WTC11 (cell line): Measurements from ENCODE around the gene RASL10A. TPM values are rescaled to one million over a fixed set of nuclear protein-coding genes. Genes with fewer than 3 reads are reported as not detected.

Experiments
- CREM ChIP-seq: sonication (generic); formaldehyde crosslinking; IDR thresholded peaks from 2 replicates; pipeline ENCODE4 v1.8.1; 2022; ENCODE audit warnings: mild to moderate bottlenecking, missing genetic modification reagents, moderate library complexity
- FOXJ3 ChIP-seq: sonication (generic); formaldehyde crosslinking; IDR thresholded peaks from 2 replicates; pipeline ENCODE4 v1.9.0; 2021; ENCODE audit warnings: missing genetic modification reagents, mild to moderate bottlenecking, borderline replicate concordance
- FOXP1 ChIP-seq: sonication (generic); formaldehyde crosslinking; IDR thresholded peaks from 2 replicates; pipeline ENCODE4 v1.8.0; 2022; ENCODE audit warnings: missing genetic modification reagents, mild to moderate bottlenecking, moderate library complexity, borderline replicate concordance
- FOXP4 ChIP-seq: sonication (generic); formaldehyde crosslinking; IDR thresholded peaks from 2 replicates; pipeline ENCODE4 v1.8.0; 2022; ENCODE audit warnings: mild to moderate bottlenecking, missing genetic modification reagents
- HMGA2 ChIP-seq: fragments of 250-450 bp; sonication (Bioruptor Pico); IDR thresholded peaks from 2 replicates; pipeline ENCODE4 v1.4.0; 2021; ENCODE audit warnings: mild to moderate bottlenecking, moderate library complexity
- KAT7 ChIP-seq: sonication (generic); formaldehyde crosslinking; IDR thresholded peaks from 2 replicates; pipeline ENCODE4 v1.8.1; 2023; ENCODE audit warnings: missing genetic modification reagents, mild to moderate bottlenecking, borderline replicate concordance
- MXD4 ChIP-seq: fragments of 250-450 bp; sonication (Bioruptor Pico); IDR thresholded peaks from 2 replicates; pipeline ENCODE4 v1.8.0; 2021; ENCODE audit warnings: mild to moderate bottlenecking, moderate library complexity, borderline replicate concordance
- MYBL2 ChIP-seq: sonication (generic); formaldehyde crosslinking; IDR thresholded peaks from 2 replicates; pipeline ENCODE4 v1.8.1; 2023; ENCODE audit warnings: mild to moderate bottlenecking, moderate library complexity, missing genetic modification reagents
- NR2C2 ChIP-seq: sonication (generic); formaldehyde crosslinking; IDR thresholded peaks from 2 replicates; pipeline ENCODE4 v1.8.0; 2022; ENCODE audit warnings: mild to moderate bottlenecking, missing genetic modification reagents
- PRRX2 ChIP-seq: fragments of 250-450 bp; sonication (Bioruptor Pico); IDR thresholded peaks from 2 replicates; pipeline ENCODE4 v1.8.0; 2021; ENCODE audit warnings: mild to moderate bottlenecking
- TCF7 ChIP-seq: sonication (generic); formaldehyde crosslinking; IDR thresholded peaks from 2 replicates; pipeline ENCODE4 v1.8.0; 2022; ENCODE audit warnings: mild to moderate bottlenecking, low read depth, missing genetic modification reagents, moderate library complexity
- TEAD1 ChIP-seq: sonication (generic); formaldehyde crosslinking; IDR thresholded peaks from 2 replicates; pipeline ENCODE4 v1.8.0; 2022; ENCODE audit warnings: mild to moderate bottlenecking, missing genetic modification reagents
- USF2 ChIP-seq: sonication (generic); formaldehyde crosslinking; IDR thresholded peaks from 2 replicates; pipeline ENCODE4 v1.8.1; 2023; ENCODE audit warnings: mild to moderate bottlenecking, missing genetic modification reagents, moderate library complexity
- ZNF232 ChIP-seq: sonication (generic); formaldehyde crosslinking; IDR thresholded peaks from 2 replicates; pipeline ENCODE4 v1.8.0; 2022; ENCODE audit warnings: mild to moderate bottlenecking, missing genetic modification reagents
- ZNF416 ChIP-seq: fragments of 250-450 bp; sonication (Bioruptor Pico); IDR thresholded peaks from 2 replicates; pipeline ENCODE4 v1.9.0; 2021; ENCODE audit warnings: mild to moderate bottlenecking, inconsistent platforms
- ZNF423 ChIP-seq: fragments of 250-450 bp; sonication (Bioruptor Pico); IDR thresholded peaks from 2 replicates; pipeline ENCODE4 v2.1.2; 2022; ENCODE audit warnings: mild to moderate bottlenecking, moderate library complexity
- total RNA-seq: library from RNA; stranded (reverse); gene quantifications from 3 replicates; pipeline ENCODE4 v1.2.3, GENCODE V29; 2021
- TF ChIP-seq, protein P1 (sequence below): sonication (generic); formaldehyde crosslinking; IDR thresholded peaks from 2 replicates; pipeline ENCODE4 v1.8.1; 2022; ENCODE audit warnings: mild to moderate bottlenecking, missing genetic modification reagents, moderate library complexity, borderline replicate concordance
- TF ChIP-seq, protein P2 (sequence below): sonication (generic); formaldehyde crosslinking; IDR thresholded peaks from 2 replicates; pipeline ENCODE4 v1.8.0; 2022; ENCODE audit warnings: mild to moderate bottlenecking, missing genetic modification reagents
- TF ChIP-seq, protein P3 (sequence below): sonication (generic); formaldehyde crosslinking; IDR thresholded peaks from 2 replicates; pipeline ENCODE4 v1.8.0; 2022; ENCODE audit warnings: missing genetic modification reagents
- TF ChIP-seq, protein P4 (sequence below): sonication (generic); formaldehyde crosslinking; IDR thresholded peaks from 2 replicates; pipeline ENCODE4 v1.8.0; 2022; ENCODE audit warnings: mild to moderate bottlenecking, missing genetic modification reagents
- TF ChIP-seq, protein P5 (sequence below): sonication (generic); formaldehyde crosslinking; IDR thresholded peaks from 2 replicates; pipeline ENCODE4 v1.8.1; 2023; ENCODE audit warnings: mild to moderate bottlenecking, missing genetic modification reagents, borderline replicate concordance
- TF ChIP-seq, protein P6 (sequence below): sonication (generic); formaldehyde crosslinking; IDR thresholded peaks from 2 replicates; pipeline ENCODE4 v1.8.0; 2023; ENCODE audit warnings: mild to moderate bottlenecking, missing genetic modification reagents

RASL10A gene
- total RNA-seq, 1 experiment from 2014 or later = 1.6 TPM

DNA sequence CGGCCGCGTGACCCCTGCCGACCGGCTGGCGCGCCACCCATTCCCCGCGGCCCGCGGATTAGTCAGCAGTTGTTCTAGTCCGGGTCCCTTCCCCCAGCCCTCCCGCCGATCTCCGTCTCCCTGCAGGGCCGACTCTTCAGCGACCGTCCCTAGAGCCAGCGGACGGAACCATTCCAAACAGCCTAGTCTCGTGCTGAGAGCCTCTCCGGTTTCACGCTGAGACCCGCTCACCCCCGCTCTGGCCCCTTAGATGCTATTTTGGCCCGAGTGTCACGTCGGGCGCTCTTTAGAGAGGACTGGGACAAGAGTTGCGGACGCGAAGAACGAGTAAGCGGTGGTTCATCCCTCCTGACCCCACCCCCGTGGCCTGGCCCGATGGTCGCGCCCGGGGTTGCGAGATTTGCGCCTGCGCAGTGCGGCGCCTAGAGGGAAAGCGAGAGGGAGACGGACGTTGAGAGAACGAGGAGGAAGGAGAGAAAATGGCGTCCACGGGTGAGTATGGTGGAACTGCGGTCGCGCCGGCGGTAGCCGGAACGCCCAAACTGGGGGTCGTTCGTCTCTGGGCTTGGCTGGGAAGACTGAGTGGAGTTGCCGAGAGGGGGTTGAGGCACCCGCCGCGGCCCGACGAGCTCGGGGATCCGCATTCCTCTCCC is 47.5 kb downstream of the RASL10A start, which contains the start of the genes EWSR1 and RHBDD3 (continued):
- TF ChIP-seq TEAD1 (CRISPR knock-in tag) (0 out of 2 replicates have a peak, but pooled peaks have one; percentile 1), PRRX2 (CRISPR knock-in tag) (no peak), HMGA2 (CRISPR knock-in tag) (peak; percentile 18; the same call in 1 of the 2 replicates), MYBL2 (CRISPR knock-in tag) (0 out of 2 replicates have a peak, but pooled peaks have one; percentile 18), KAT7 (CRISPR knock-in tag) (no peak), NR2C2 (CRISPR knock-in tag) (no peak), FOXP4 (CRISPR knock-in tag) (peak; percentile 20; the same call in 1 of the 2 replicates), ZNF232 (CRISPR knock-in tag) (peak; percentile 80; the same call in 1 of the 2 replicates), ZNF423 (CRISPR knock-in tag) (peak; percentile 20; the same call in 1 of the 2 replicates), TCF7 (no peak), FOXJ3 (no peak), MXD4 (no peak), CREM (no peak), FOXP1 (CRISPR knock-in tag) (no peak), ZNF416 (CRISPR knock-in tag) (peak; percentile 78; the same call in 1 of the 2 replicates), USF2 (CRISPR knock-in tag) (peak; percentile 1; the same call in 1 of the 2 replicates)
- TF ChIP-seq, protein P1, sequence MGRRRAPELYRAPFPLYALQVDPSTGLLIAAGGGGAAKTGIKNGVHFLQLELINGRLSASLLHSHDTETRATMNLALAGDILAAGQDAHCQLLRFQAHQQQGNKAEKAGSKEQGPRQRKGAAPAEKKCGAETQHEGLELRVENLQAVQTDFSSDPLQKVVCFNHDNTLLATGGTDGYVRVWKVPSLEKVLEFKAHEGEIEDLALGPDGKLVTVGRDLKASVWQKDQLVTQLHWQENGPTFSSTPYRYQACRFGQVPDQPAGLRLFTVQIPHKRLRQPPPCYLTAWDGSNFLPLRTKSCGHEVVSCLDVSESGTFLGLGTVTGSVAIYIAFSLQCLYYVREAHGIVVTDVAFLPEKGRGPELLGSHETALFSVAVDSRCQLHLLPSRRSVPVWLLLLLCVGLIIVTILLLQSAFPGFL (CRISPR knock-in tag) = no peak
- TF ChIP-seq, protein P2, sequence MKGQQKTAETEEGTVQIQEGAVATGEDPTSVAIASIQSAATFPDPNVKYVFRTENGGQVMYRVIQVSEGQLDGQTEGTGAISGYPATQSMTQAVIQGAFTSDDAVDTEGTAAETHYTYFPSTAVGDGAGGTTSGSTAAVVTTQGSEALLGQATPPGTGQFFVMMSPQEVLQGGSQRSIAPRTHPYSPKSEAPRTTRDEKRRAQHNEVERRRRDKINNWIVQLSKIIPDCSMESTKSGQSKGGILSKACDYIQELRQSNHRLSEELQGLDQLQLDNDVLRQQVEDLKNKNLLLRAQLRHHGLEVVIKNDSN (CRISPR knock-in tag) = peak; percentile 24
- TF ChIP-seq, protein P3, sequence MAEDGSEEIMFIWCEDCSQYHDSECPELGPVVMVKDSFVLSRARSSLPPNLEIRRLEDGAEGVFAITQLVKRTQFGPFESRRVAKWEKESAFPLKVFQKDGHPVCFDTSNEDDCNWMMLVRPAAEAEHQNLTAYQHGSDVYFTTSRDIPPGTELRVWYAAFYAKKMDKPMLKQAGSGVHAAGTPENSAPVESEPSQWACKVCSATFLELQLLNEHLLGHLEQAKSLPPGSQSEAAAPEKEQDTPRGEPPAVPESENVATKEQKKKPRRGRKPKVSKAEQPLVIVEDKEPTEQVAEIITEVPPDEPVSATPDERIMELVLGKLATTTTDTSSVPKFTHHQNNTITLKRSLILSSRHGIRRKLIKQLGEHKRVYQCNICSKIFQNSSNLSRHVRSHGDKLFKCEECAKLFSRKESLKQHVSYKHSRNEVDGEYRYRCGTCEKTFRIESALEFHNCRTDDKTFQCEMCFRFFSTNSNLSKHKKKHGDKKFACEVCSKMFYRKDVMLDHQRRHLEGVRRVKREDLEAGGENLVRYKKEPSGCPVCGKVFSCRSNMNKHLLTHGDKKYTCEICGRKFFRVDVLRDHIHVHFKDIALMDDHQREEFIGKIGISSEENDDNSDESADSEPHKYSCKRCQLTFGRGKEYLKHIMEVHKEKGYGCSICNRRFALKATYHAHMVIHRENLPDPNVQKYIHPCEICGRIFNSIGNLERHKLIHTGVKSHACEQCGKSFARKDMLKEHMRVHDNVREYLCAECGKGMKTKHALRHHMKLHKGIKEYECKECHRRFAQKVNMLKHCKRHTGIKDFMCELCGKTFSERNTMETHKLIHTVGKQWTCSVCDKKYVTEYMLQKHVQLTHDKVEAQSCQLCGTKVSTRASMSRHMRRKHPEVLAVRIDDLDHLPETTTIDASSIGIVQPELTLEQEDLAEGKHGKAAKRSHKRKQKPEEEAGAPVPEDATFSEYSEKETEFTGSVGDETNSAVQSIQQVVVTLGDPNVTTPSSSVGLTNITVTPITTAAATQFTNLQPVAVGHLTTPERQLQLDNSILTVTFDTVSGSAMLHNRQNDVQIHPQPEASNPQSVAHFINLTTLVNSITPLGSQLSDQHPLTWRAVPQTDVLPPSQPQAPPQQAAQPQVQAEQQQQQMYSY (CRISPR knock-in tag) = no peak; the same call in 1 of the 2 replicates
- TF ChIP-seq, protein P4, sequence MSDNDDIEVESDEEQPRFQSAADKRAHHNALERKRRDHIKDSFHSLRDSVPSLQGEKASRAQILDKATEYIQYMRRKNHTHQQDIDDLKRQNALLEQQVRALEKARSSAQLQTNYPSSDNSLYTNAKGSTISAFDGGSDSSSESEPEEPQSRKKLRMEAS (CRISPR knock-in tag) = peak; percentile 68
- TF ChIP-seq, protein P5, sequence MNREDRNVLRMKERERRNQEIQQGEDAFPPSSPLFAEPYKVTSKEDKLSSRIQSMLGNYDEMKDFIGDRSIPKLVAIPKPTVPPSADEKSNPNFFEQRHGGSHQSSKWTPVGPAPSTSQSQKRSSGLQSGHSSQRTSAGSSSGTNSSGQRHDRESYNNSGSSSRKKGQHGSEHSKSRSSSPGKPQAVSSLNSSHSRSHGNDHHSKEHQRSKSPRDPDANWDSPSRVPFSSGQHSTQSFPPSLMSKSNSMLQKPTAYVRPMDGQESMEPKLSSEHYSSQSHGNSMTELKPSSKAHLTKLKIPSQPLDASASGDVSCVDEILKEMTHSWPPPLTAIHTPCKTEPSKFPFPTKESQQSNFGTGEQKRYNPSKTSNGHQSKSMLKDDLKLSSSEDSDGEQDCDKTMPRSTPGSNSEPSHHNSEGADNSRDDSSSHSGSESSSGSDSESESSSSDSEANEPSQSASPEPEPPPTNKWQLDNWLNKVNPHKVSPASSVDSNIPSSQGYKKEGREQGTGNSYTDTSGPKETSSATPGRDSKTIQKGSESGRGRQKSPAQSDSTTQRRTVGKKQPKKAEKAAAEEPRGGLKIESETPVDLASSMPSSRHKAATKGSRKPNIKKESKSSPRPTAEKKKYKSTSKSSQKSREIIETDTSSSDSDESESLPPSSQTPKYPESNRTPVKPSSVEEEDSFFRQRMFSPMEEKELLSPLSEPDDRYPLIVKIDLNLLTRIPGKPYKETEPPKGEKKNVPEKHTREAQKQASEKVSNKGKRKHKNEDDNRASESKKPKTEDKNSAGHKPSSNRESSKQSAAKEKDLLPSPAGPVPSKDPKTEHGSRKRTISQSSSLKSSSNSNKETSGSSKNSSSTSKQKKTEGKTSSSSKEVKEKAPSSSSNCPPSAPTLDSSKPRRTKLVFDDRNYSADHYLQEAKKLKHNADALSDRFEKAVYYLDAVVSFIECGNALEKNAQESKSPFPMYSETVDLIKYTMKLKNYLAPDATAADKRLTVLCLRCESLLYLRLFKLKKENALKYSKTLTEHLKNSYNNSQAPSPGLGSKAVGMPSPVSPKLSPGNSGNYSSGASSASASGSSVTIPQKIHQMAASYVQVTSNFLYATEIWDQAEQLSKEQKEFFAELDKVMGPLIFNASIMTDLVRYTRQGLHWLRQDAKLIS (CRISPR knock-in tag) = no peak
- TF ChIP-seq, protein P6, sequence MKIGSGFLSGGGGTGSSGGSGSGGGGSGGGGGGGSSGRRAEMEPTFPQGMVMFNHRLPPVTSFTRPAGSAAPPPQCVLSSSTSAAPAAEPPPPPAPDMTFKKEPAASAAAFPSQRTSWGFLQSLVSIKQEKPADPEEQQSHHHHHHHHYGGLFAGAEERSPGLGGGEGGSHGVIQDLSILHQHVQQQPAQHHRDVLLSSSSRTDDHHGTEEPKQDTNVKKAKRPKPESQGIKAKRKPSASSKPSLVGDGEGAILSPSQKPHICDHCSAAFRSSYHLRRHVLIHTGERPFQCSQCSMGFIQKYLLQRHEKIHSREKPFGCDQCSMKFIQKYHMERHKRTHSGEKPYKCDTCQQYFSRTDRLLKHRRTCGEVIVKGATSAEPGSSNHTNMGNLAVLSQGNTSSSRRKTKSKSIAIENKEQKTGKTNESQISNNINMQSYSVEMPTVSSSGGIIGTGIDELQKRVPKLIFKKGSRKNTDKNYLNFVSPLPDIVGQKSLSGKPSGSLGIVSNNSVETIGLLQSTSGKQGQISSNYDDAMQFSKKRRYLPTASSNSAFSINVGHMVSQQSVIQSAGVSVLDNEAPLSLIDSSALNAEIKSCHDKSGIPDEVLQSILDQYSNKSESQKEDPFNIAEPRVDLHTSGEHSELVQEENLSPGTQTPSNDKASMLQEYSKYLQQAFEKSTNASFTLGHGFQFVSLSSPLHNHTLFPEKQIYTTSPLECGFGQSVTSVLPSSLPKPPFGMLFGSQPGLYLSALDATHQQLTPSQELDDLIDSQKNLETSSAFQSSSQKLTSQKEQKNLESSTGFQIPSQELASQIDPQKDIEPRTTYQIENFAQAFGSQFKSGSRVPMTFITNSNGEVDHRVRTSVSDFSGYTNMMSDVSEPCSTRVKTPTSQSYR (CRISPR knock-in tag) = peak; percentile 92; the same call in 1 of the 2 replicates
